ENCODE measurements around the gene CD244. TPM values are rescaled to one million over a fixed set of nuclear protein-coding genes. Genes with fewer than 3 reads are reported as not detected.

Gene CD244
- total and polyA plus RNA-seq, 2 experiments from 2014 or later = 0.47 to 1.2 TPM

GRCh38 chr1:160838888-160839287, 23.8 kb downstream of the CD244 start:
- 96% methylated on average over 7 of the region's 7 CpGs for WGBS (ENCODE audit: low lambda C conversion rate, missing lambda C conversion rate)
- Histone ChIP-seq H3K27me3 (no peaks in the 10 kb centered on the region), H3K9me2 (replicated peaks; ENCODE audit: insufficient read depth) (no peaks in the 10 kb centered on the region), H3K4me2 (no peak overlapping the region), H2AFZ (no peak overlapping the region), H3K4me1 (ENCODE audit: insufficient read depth) (peaks cover 5% of the 10 kb centered on the region), H3K36me3 (replicated peaks; ENCODE audit: insufficient read depth, low read depth) (no peaks in the 10 kb centered on the region), H3K27ac (no peak overlapping the region), H4K20me1 (ENCODE audit: insufficient read depth, poor library complexity, severe bottlenecking) (no peaks in the 10 kb centered on the region), H3K9me3 (ENCODE audit: low read depth) (no peaks in the 10 kb centered on the region), H3K79me2 (no peaks in the 10 kb centered on the region), H3K4me3 (no peak overlapping the region)
- TF ChIP-seq CTCF (IDR thresholded peaks at IDR 0.05; ENCODE audit: poor library complexity) (no peak), EZH2phosphoT487 (IDR thresholded peaks at IDR 0.05; ENCODE audit: low read depth, severe bottlenecking, unreplicated experiment) (no peak), EZH2 (IDR thresholded peaks at IDR 0.05; ENCODE audit: borderline replicate concordance) (no peak)
- DNase-seq (ENCODE audit: low spot score) = no peak

- 93% methylated on average over 9 of the region's 9 CpGs for WGBS (ENCODE audit: low lambda C conversion rate, missing lambda C conversion rate)
- Histone ChIP-seq H3K4me3 (no peak overlapping the region), H3K27ac (no peak overlapping the region), H3K36me3 (replicated peaks; ENCODE audit: insufficient read depth, low read depth) (no peaks in the 10 kb centered on the region), H3K4me1 (ENCODE audit: insufficient read depth) (peaks cover 5% of the 10 kb centered on the region), H3K4me2 (no peak overlapping the region), H3K9me3 (ENCODE audit: low read depth) (no peaks in the 10 kb centered on the region), H2AFZ (no peak overlapping the region), H4K20me1 (ENCODE audit: insufficient read depth, poor library complexity, severe bottlenecking) (no peaks in the 10 kb centered on the region), H3K27me3 (no peaks in the 10 kb centered on the region), H3K79me2 (no peaks in the 10 kb centered on the region), H3K9me2 (replicated peaks; ENCODE audit: insufficient read depth) (no peaks in the 10 kb centered on the region)
- TF ChIP-seq EZH2phosphoT487 (IDR thresholded peaks at IDR 0.05; ENCODE audit: low read depth, severe bottlenecking, unreplicated experiment) (no peak), CTCF (IDR thresholded peaks at IDR 0.05; ENCODE audit: poor library complexity) (no peak), EZH2 (IDR thresholded peaks at IDR 0.05; ENCODE audit: borderline replicate concordance) (no peak)
- DNase-seq (ENCODE audit: low spot score) = no peak
Observed at GRCh38 chr1:160837558-160838205, 25.0 kb downstream of the CD244 start.

- Histone ChIP-seq H2AFZ (peak overlapping the region; percentile 45), H4K20me1 (ENCODE audit: insufficient read depth, poor library complexity, severe bottlenecking) (no peaks in the 10 kb centered on the region), H3K9me3 (ENCODE audit: low read depth) (no peaks in the 10 kb centered on the region), H3K79me2 (no peaks in the 10 kb centered on the region), H3K9me2 (replicated peaks; ENCODE audit: insufficient read depth) (no peaks in the 10 kb centered on the region), H3K4me3 (no peak overlapping the region), H3K27ac (no peak overlapping the region), H3K36me3 (replicated peaks; ENCODE audit: insufficient read depth, low read depth) (no peaks in the 10 kb centered on the region), H3K4me1 (ENCODE audit: insufficient read depth) (peaks cover 5% of the 10 kb centered on the region), H3K27me3 (no peaks in the 10 kb centered on the region), H3K4me2 (no peak overlapping the region)
- TF ChIP-seq CTCF (IDR thresholded peaks at IDR 0.05; ENCODE audit: poor library complexity) (no peak), EZH2 (IDR thresholded peaks at IDR 0.05; ENCODE audit: borderline replicate concordance) (no peak), EZH2phosphoT487 (IDR thresholded peaks at IDR 0.05; ENCODE audit: low read depth, severe bottlenecking, unreplicated experiment) (no peak)
- DNase-seq (ENCODE audit: low spot score) = no peak
- WGBS (ENCODE audit: low lambda C conversion rate, missing lambda C conversion rate) = 61% methylated on average over 4 of the region's 4 CpGs
Observed at GRCh38 chr1:160836981-160837557, 25.6 kb downstream of the CD244 start.

All from hepatocyte (in vitro differentiated cells).